Mesendoderm (in vitro differentiated cells): ENCODE results near the gene PHF19.

Experiments
- DNase-seq: peaks from one replicate; pipeline ENCODE4 v3.0.0; 2013
- H2AK5ac ChIP-seq: 2 replicates; pipeline ENCODE4 v1.6.1; 2013; ENCODE audit warnings: low read length, inconsistent platforms
- H2BK120ac ChIP-seq: 2 replicates; pipeline ENCODE4 v1.6.1; 2013; ENCODE audit warnings: low read depth, mild to moderate bottlenecking, low read length, moderate library complexity, mixed read lengths
- H2BK15ac ChIP-seq: replicated peaks from 2 replicates; pipeline ENCODE4 v1.6.1; 2013; ENCODE audit warnings: low read depth, mild to moderate bottlenecking, moderate library complexity
- H2BK5ac ChIP-seq: 2 replicates; pipeline ENCODE4 v1.6.1; 2013; ENCODE audit warnings: low read length, inconsistent platforms
- H3K18ac ChIP-seq: 2 replicates; pipeline ENCODE4 v1.6.1; 2013; ENCODE audit warnings: mild to moderate bottlenecking, low read length, mixed read lengths
- H3K23ac ChIP-seq: one replicate; pipeline ENCODE4 v1.6.1; 2013; ENCODE audit warnings: low read length
- H3K27ac ChIP-seq: 2 replicates; pipeline ENCODE4 v1.5.1; 2013; ENCODE audit warnings: low read depth, mild to moderate bottlenecking, inconsistent platforms, low read length, moderate library complexity
- H3K27me3 ChIP-seq: 2 replicates; pipeline ENCODE4 v1.6.1; 2013; ENCODE audit warnings: low read length, control low read depth, mild to moderate bottlenecking, inconsistent platforms; ENCODE audit not compliant: insufficient read depth, poor library complexity
- H3K36me3 ChIP-seq: 2 replicates; pipeline ENCODE4 v1.6.1; 2013; ENCODE audit warnings: low read length, inconsistent platforms; ENCODE audit not compliant: control insufficient read depth, insufficient read depth
- H3K4ac ChIP-seq: one replicate; pipeline ENCODE4 v1.6.1; 2013; ENCODE audit warnings: low read depth, mild to moderate bottlenecking, low read length, moderate library complexity
- H3K4me1 ChIP-seq: 2 replicates; pipeline ENCODE4 v1.6.1; 2013; ENCODE audit warnings: low read depth, low read length, inconsistent platforms; ENCODE audit not compliant: control insufficient read depth
- H3K4me2 ChIP-seq: 2 replicates; pipeline ENCODE4 v1.6.1; 2013; ENCODE audit warnings: low read length
- H3K4me3 ChIP-seq: 2 replicates; pipeline ENCODE4 v1.5.1; 2013; ENCODE audit warnings: mild to moderate bottlenecking, low read length
- H3K56ac ChIP-seq: one replicate; pipeline ENCODE4 v1.6.1; 2013; ENCODE audit warnings: low read length
- H3K79me1 ChIP-seq: 2 replicates; pipeline ENCODE4 v1.6.1; 2013; ENCODE audit warnings: low read length, inconsistent platforms
- H3K79me2 ChIP-seq: 2 replicates; pipeline ENCODE4 v1.6.1; 2013; ENCODE audit warnings: mild to moderate bottlenecking, low read length; ENCODE audit not compliant: control insufficient read depth, insufficient read depth
- H3K9ac ChIP-seq: 2 replicates; pipeline ENCODE4 v1.6.1; 2013; ENCODE audit warnings: low read length, inconsistent platforms
- H4K5ac ChIP-seq: one replicate; pipeline ENCODE4 v1.6.1; 2013; ENCODE audit warnings: low read length
- H4K8ac ChIP-seq: one replicate; pipeline ENCODE4 v1.6.1; 2013; ENCODE audit warnings: low read depth, mild to moderate bottlenecking, control low read depth, low read length, moderate library complexity
- WGBS: extraction: QIAGEN DNeasy Blood & Tissue Kit; methylation state at CpG from one replicate; pipeline ENCODE4 v1.1.7; 2013; ENCODE audit warnings: low lambda C conversion rate, missing lambda C conversion rate; ENCODE audit not compliant: insufficient coverage; ENCODE audit errors: extremely low coverage; 5-methylcytosine and 5-hydroxymethylcytosine counted together

The PHF19 gene

DNA sequence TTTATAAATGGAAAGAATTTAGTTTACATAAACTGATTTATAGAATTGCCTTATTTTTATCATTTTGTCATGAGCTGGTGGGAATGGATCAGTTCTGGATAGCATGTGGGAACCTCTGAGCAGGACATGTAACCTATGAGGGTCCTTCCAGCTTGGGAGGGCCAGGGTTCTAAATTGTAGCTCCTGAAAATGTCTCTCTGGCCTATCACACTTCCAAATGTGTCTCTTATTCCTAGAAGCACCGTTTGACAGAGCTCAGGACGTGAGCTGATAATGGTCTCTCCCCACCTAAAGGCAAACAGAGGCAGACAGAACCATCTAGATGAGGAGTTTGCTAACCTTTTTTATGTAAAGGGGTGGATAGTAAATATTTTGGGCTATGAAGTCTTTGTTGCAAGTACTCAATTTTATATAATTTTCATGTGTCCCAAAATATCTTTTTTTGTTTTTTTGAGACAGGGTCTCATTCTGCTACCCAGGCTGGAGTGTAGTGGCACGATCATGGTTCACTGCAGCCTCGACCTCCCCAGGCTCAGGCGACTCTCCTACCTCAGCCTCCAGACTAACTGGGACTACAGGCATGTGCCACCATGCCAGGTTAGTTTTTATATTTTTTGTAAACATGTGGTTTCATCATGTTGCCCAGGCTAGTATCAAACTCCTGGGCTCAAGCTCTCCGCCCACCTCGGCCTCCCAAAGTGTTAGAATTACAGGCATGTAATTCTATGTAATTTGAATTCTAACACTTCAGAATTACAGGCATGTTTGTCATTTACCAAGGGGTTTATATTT lies 45.6 kb upstream of the PHF19 start:
- Histone ChIP-seq H4K5ac (no peak overlapping the region), H3K79me1 (no peaks in the 10 kb centered on the region), H3K4me3 (no peak overlapping the region), H3K27ac (no peak overlapping the region), H2BK120ac (no peak overlapping the region), H3K4me1 (peaks cover 4% of the 10 kb centered on the region), H3K18ac (no peak overlapping the region), H3K27me3 (no peaks in the 10 kb centered on the region), H2BK5ac (no peak overlapping the region), H3K79me2 (no peaks in the 10 kb centered on the region), H3K9ac (no peak overlapping the region), H4K8ac (no peak overlapping the region), H2BK15ac (no peak overlapping the region), H3K4ac (no peak overlapping the region), H3K23ac (no peak overlapping the region), H3K36me3 (no peaks in the 10 kb centered on the region), H3K56ac (no peak overlapping the region), H2AK5ac (no peak overlapping the region), H3K4me2 (no peak overlapping the region)
- no CpG with 5 or more reads among the region's 7 CpGs for WGBS
- DNase-seq, result no peak

GRCh38 chr9:120921661-120922181 lies 44.7 kb upstream of the PHF19 start:
- Histone ChIP-seq H4K5ac (no peak overlapping the region), H3K4me2 (no peak overlapping the region), H3K36me3 (no peaks in the 10 kb centered on the region), H2BK5ac (no peak overlapping the region), H4K8ac (no peak overlapping the region), H3K23ac (no peak overlapping the region), H2BK120ac (no peak overlapping the region), H3K4me1 (peaks cover 4% of the 10 kb centered on the region), H3K79me2 (no peaks in the 10 kb centered on the region), H3K56ac (no peak overlapping the region), H2AK5ac (no peak overlapping the region), H3K9ac (no peak overlapping the region), H3K18ac (no peak overlapping the region), H3K79me1 (no peaks in the 10 kb centered on the region), H3K4me3 (no peak overlapping the region), H3K4ac (no peak overlapping the region), H3K27ac (no peak overlapping the region), H3K27me3 (no peaks in the 10 kb centered on the region), H2BK15ac (no peak overlapping the region)
- WGBS, result no CpG with 5 or more reads among the region's 8 CpGs
- no peak for DNase-seq

GRCh38 chr9:120920806-120921178 lies 43.8 kb upstream of the PHF19 start:
- no peak overlapping the region for H3K23ac ChIP-seq
- no peaks in the 10 kb centered on the region for H3K79me1 ChIP-seq
- H4K8ac ChIP-seq, result no peak overlapping the region
- H3K18ac ChIP-seq, result no peak overlapping the region
- H2BK120ac ChIP-seq, result no peak overlapping the region
- peaks cover 4% of the 10 kb centered on the region for H3K4me1 ChIP-seq
- H3K4me2 ChIP-seq, result no peak overlapping the region
- no peak overlapping the region for H3K4me3 ChIP-seq
- H2AK5ac ChIP-seq, result no peak overlapping the region
- H3K36me3 ChIP-seq, result no peaks in the 10 kb centered on the region
- no peaks in the 10 kb centered on the region for H3K79me2 ChIP-seq
- no CpG with 5 or more reads among the region's 3 CpGs for WGBS
- no peak overlapping the region for H2BK5ac ChIP-seq
- no peak overlapping the region for H3K27ac ChIP-seq
- no peak overlapping the region for H4K5ac ChIP-seq
- no peak overlapping the region for H3K9ac ChIP-seq
- no peak for DNase-seq
- no peak overlapping the region for H3K4ac ChIP-seq
- H3K56ac ChIP-seq, result no peak overlapping the region
- H2BK15ac ChIP-seq, result no peak overlapping the region
- no peaks in the 10 kb centered on the region for H3K27me3 ChIP-seq

DNA sequence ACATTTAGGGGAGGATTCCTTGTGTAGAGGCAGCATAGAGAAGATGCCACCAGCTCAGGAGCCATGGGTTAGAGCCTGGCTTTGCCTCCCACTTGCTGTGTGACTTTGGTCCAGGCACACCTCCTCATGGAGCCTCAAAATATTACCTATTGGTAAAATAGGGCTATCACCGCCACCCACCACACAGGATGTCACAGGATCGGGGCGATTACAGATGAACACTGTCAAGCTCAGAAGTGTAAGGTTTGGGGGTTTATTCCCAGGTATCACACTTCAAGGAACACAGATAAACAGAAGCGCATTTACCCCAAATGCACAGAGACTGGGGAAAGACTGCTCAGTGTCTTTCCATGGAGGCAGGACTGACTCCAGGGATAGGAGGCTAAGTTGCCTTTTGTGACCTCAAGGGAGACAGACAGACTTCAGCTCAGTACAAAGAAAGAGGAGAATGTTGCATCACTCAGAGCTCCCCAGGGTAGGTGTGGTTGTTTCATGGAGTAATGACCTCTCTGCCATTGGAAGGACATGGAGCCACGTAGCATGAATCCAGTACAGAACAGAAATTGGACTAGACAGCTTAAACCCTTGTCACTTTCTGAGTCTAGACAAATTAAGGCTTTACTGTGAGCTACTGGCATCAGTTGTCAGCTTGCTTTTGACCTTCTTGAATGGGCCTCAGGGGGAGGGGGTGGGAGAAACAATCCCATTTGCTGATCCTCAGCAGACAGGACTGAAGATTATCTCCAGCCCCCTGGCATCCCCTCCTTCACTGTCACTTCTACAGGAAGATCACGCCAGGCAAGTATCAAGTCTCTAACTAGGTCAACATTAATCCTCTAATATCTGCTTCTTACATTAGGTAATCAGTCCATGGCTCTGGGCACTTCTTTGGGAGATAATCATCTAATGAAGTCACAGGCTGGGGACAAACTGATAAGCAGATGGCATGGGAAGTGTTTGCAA lies 43.1 kb upstream of the PHF19 start:
- Histone ChIP-seq H2BK120ac (no peak overlapping the region), H3K4ac (no peak overlapping the region), H4K8ac (no peak overlapping the region), H3K79me2 (no peaks in the 10 kb centered on the region), H3K23ac (no peak overlapping the region), H3K27ac (no peak overlapping the region), H4K5ac (no peak overlapping the region), H2BK15ac (no peak overlapping the region), H2AK5ac (no peak overlapping the region), H3K9ac (no peak overlapping the region), H3K27me3 (no peaks in the 10 kb centered on the region), H3K4me1 (peaks cover 4% of the 10 kb centered on the region), H3K4me2 (no peak overlapping the region), H2BK5ac (no peak overlapping the region), H3K36me3 (no peaks in the 10 kb centered on the region), H3K56ac (peak overlapping the region; percentile 6), H3K4me3 (no peak overlapping the region), H3K79me1 (no peaks in the 10 kb centered on the region), H3K18ac (no peak overlapping the region)
- no CpG with 5 or more reads among the region's 6 CpGs for WGBS
- DNase-seq, result peak; percentile 46

DNA sequence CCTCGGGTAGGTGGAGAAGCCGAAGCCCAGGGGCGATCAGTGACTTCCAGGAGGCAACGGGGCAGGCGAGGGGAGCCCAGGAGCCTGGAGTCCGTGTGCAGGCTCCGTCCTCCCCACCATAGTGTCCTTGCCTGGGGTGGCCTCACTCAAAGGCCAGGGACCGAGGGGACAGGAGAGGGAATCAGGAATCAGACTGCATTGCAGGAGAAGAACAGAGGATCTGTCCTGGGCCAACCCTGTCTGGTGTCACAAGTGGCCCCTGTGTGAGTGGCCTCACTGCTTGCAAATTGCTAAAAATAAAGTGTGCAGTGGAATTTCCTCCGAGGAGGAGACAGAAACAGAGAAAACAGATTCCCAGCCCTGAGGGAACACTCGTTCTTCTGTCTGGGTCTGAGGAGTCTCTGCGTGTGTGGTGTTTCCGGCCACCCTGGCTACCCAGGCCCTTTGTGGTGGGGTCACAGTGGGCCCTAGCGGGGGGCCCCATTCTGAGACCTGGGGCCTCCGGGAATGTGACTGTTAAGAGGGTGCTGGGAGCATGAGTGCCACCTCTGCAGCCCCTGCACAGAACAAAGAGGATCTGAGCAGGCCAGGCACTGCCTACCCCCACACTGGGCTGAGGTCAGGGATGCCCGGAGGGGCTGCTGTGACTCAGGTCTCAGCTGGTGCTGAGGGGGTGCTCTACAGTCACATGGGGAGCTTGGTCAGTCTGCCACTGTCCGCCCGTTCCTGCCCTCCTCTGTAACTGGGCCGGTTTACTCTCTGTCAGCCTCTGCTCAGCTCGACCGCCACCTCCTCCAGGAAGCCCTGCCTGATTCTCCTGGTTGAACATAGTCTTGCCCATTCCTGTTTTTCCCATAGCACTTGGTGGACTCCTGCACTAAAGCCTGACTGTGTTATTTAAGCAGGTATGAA lies 42.2 kb upstream of the PHF19 start:
- no CpG with 5 or more reads among the region's 20 CpGs for WGBS
- H2BK15ac ChIP-seq, result no peak overlapping the region
- no peak overlapping the region for H3K4me2 ChIP-seq
- H3K4ac ChIP-seq, result no peak overlapping the region
- H3K4me1 ChIP-seq, result peaks cover 4% of the 10 kb centered on the region
- no peak overlapping the region for H2AK5ac ChIP-seq
- no peak overlapping the region for H3K4me3 ChIP-seq
- peak overlapping the region; percentile 6 for H3K56ac ChIP-seq
- H3K79me2 ChIP-seq, result no peaks in the 10 kb centered on the region
- no peak overlapping the region for H3K27ac ChIP-seq
- no peaks in the 10 kb centered on the region for H3K36me3 ChIP-seq
- DNase-seq, result no peak
- no peak overlapping the region for H3K18ac ChIP-seq
- H3K23ac ChIP-seq, result no peak overlapping the region
- H4K8ac ChIP-seq, result no peak overlapping the region
- no peak overlapping the region for H2BK5ac ChIP-seq
- H3K9ac ChIP-seq, result no peak overlapping the region
- no peak overlapping the region for H4K5ac ChIP-seq
- H2BK120ac ChIP-seq, result no peak overlapping the region
- no peaks in the 10 kb centered on the region for H3K27me3 ChIP-seq
- H3K79me1 ChIP-seq, result no peaks in the 10 kb centered on the region
